Subcutaneous adipose tissue (tissue), 4 donors: ENCODE data around the gene GCC2. TPM values are rescaled to one million over a fixed set of nuclear protein-coding genes. Genes with fewer than 3 reads are reported as not detected.

ENCODE experiments used
- CTCF ChIP-seq: fragments of 450-650 bp; IDR thresholded peaks from one replicate; pipeline ENCODE4 v1.5.1; 2016; ENCODE audit warnings: low read depth, mild to moderate bottlenecking, control low read depth, antibody characterized with exemption, moderate library complexity
- total RNA-seq, 4 donors: library from RNA; depleted of rRNA; stranded (reverse); fragments of >200 nt; gene quantifications; one replicate each; pipeline ENCODE4 v1.1.0, GENCODE V29; 2016

The GCC2 gene
- total RNA-seq, 4 donors from 2014 or later: 35.7 to 71.1 (median 44.4) TPM

DNA sequence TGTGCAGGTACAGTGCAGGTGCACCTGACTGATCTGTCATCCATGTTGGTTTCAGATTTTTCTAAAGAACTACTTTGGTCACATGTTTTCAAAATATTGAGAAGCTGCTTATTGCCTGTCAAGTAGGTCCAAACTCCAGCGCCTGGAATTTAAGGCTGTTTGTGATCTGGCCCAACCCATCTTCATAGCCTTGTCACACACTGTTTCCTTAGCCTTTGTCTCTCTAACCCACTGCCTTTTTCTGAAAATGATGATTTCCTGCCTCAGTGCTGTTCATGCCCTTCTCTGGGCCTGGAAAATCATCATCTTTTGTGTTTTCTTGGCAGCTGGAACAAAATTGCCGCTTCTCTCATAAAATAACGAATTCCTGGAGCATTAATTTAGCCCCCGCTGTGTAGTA lies 92.4 kb downstream of the GCC2 start:
- no peak for TF ChIP-seq CTCF

DNA sequence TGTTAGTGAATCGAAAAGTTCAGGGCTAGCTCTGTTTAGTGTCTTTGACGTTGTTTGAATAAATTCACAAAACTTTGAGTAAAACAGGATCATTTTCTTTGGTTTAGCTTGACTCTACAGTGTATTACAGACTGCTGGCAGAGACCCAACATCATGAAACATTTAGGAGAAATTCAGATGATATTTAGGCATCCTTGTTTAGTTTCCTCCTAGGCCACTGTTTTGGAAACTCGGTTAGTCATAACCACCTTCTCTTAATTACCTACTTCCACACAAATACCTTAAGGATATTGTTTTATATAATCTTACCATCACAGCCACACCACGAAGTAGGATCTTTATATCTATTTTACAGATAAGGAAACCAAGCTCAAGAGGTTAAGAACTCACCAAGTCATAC lies 93.1 kb downstream of the GCC2 start:
- no peak for TF ChIP-seq CTCF

- no peak for TF ChIP-seq CTCF
Measured at GRCh38 chr2:108547606-108548005, 98.6 kb downstream of the GCC2 start.

DNA sequence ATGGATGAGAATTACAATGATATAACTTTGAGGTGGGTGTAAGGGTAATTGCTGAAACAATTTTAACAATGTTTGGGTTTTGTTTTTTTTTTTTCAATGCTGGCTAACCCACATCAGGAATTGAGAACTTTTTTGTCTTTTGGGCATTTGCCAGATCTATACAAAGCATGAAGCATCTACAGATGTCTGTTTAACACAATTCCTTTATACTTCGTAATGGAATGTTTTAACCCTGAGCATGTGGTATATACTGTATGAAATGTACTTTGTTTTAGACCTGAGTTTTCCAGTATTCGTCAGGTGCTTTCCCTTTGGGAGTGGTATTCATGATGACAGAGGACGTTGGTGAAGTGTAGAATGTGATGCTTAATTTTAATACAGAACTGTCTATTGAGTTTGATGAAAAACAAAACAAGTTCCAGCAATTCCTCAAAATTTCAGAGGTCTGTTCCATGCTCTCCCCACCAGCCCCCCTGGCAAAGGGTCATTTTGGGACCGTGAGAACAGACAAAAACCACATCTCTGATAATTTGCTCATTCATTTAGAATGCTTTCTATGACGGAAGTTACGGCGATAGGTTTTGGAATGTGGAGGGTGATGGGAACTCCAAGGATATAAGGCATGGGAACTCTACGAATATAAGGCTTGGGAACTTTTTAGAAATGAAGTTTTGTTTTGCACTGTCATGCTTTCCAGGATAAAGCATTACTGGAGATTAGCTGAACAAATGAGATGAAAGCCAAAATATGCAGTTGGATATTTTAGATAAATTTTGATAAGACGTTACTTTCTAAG lies 99.4 kb downstream of the GCC2 start:
- TF ChIP-seq CTCF: no peak

GRCh38 chr2:108552566-108552965 lies 103.6 kb downstream of the GCC2 start:
- TF ChIP-seq CTCF: no peak

DNA sequence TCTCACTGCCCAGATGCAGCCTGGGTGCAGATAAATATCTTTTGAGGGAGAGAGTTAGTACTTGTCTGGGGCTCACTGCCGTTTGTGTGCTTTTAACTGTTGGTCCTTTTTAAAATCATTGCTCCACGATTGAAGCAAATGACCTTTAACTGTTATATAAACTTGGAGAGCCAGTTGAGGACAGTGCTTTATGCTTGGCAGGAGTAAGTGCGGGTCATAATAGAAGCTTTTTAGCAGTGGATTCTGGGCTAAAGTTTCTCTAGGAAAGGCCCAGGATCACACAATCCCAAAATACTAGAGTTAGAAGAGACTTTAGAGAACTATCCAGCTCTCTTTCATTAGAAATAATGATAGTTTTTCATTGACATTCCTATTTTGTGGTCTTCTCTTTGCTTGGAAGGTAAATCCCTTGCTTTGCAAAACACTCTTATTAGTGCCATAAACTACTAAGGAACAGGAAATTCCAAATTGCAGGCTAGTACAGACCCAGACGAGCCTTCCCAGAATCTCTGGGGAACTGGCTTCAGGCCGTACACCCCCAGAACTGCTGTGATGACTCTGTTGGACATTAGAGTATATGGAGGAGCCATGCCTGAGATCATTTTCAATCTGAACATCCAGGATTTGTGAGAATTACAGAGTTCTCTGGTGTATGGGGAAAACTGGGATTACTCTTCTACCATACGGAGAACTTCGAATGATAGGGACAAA lies 104.4 kb downstream of the GCC2 start:
- TF ChIP-seq CTCF: no peak

GRCh38 chr2:108554528-108554927 lies 105.5 kb downstream of the GCC2 start:
- TF ChIP-seq CTCF: no peak
